NB4 (cell line): Measurements from ENCODE around the gene WSB1.

Source experiments
- DNase-seq: peaks from one replicate; pipeline ENCODE4 v3.0.0; 2010; ENCODE audit warnings: low read depth
- H3K4me3 ChIP-seq: one replicate; pipeline ENCODE4 v1.5.1; 2011; ENCODE audit warnings: mild to moderate bottlenecking, low read depth, low read length, moderate library complexity
- MYC ChIP-seq: IDR thresholded peaks from 2 replicates; pipeline ENCODE4 v1.6.1; 2011; ENCODE audit warnings: low read depth, low read length
- POLR2A ChIP-seq: IDR thresholded peaks from 2 replicates; pipeline ENCODE4 v1.6.1; 2011; ENCODE audit warnings: mild to moderate bottlenecking; ENCODE audit not compliant: insufficient read length; ENCODE audit errors: extremely low read depth
- TF ChIP-seq, protein P1 (sequence below): IDR thresholded peaks from 2 replicates; pipeline ENCODE4 v1.6.1; 2011; ENCODE audit warnings: low read depth, low read length
- TF ChIP-seq, protein P2 (sequence below): IDR thresholded peaks from one replicate; pipeline ENCODE4 v1.5.1; 2012; ENCODE audit warnings: low read depth, low read length

Gene WSB1

DNA sequence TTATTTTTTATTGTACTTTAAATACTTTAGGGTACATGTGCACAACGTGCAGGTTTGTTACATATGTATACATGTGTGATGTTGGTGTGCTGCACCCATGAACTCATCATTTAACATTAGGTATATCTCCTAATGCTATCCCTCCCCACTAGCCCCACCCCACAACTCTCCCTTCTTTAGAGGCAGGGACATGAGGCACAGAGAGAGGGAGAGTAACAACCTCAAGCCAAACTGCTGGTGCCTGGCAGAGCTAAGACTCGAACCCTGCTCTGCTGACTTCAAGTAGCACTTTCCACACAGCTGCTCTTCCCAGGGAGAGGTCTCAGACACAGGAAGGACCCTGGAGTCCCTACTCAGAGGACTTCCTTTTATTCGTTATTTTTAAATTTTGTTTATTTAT is 69.4 kb downstream of the WSB1 start:
- TF ChIP-seq, protein P1, sequence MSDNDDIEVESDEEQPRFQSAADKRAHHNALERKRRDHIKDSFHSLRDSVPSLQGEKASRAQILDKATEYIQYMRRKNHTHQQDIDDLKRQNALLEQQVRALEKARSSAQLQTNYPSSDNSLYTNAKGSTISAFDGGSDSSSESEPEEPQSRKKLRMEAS: no peak
- no peak for TF ChIP-seq MYC
- no peak for TF ChIP-seq POLR2A
- TF ChIP-seq, protein P2, sequence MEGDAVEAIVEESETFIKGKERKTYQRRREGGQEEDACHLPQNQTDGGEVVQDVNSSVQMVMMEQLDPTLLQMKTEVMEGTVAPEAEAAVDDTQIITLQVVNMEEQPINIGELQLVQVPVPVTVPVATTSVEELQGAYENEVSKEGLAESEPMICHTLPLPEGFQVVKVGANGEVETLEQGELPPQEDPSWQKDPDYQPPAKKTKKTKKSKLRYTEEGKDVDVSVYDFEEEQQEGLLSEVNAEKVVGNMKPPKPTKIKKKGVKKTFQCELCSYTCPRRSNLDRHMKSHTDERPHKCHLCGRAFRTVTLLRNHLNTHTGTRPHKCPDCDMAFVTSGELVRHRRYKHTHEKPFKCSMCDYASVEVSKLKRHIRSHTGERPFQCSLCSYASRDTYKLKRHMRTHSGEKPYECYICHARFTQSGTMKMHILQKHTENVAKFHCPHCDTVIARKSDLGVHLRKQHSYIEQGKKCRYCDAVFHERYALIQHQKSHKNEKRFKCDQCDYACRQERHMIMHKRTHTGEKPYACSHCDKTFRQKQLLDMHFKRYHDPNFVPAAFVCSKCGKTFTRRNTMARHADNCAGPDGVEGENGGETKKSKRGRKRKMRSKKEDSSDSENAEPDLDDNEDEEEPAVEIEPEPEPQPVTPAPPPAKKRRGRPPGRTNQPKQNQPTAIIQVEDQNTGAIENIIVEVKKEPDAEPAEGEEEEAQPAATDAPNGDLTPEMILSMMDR: no peak
- H3K4me3 ChIP-seq: no peak overlapping the region
- DNase-seq: no peak
